ENCODE data around the gene SERINC5.

SERINC5 gene

DNA sequence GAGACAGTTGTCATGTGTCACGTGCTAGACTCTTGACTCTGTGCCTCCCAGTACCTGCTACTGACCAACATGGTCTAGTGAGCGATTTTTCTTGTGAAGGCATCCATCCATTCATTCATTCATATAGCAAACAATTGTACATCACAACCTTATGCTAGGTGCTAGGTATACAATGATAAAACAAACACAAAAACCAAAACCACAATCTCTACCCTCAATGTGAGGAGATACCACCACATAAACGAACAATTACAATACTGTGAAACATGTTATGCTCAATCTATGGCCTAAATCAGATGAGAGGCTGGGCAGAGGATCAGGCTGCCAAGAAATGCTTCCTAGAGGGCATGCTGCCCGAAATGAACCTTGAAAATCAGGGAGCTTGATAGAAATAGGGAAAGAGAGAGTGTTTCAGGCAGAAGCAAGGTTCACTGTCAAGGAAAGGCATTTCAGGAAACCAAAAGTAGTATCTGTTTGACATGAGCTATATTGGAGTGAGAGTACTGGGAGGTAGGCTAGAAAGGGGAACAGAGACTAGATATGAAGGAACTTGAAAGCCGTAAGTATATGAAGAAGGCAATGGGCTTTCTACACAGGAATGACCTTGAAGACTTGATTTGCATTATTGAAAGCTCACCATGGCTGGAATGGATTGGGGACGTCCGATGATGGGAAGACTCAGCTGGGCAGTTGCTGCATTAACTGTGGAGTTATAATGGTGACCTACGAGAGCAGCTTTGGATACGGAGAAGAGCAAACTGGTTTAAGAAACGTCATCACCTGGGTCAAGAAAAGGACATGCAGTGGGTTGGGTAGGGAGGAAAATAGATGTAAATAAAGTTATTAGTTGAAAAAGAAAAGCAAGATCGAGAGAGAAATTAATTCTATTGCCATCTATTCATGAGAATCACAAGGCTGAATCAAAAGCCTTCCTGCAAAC lies 130.6 kb downstream of the SERINC5 start:
- Histone ChIP-seq H3K9ac (ENCODE audit: low read depth, low read length, poor library complexity, severe bottlenecking) (no peak overlapping the region), H3K4me2 (ENCODE audit: low read depth, low read length, poor library complexity, severe bottlenecking) (no peak overlapping the region)

GRCh38 chr5:80124121-80124918 lies 131.5 kb downstream of the SERINC5 start:
- Histone ChIP-seq H3K4me2 (ENCODE audit: low read depth, low read length, poor library complexity, severe bottlenecking) (no peak overlapping the region), H3K4me3 (ENCODE audit: low read length, poor library complexity, severe bottlenecking) (no peak overlapping the region), H2AFZ (ENCODE audit: low read length) (no peak overlapping the region), H3K9me3 (ENCODE audit: insufficient read depth, low read depth, low read length) (no peaks in the 10 kb centered on the region), H3K9me2 (replicated peaks; ENCODE audit: low read depth, low read length) (no peaks in the 10 kb centered on the region), H3K27me3 (ENCODE audit: insufficient read depth, low read length, poor library complexity, severe bottlenecking) (no peaks in the 10 kb centered on the region), H3K9ac (ENCODE audit: low read depth, low read length, poor library complexity, severe bottlenecking) (no peak overlapping the region), H3K4me1 (ENCODE audit: insufficient read depth, low read length, poor library complexity, severe bottlenecking) (peaks cover 16% of the 10 kb centered on the region), H3K79me2 (ENCODE audit: insufficient read depth, low read length) (no peaks in the 10 kb centered on the region), H3F3A (ENCODE audit: low read depth) (no peaks in the 10 kb centered on the region), H4K20me1 (ENCODE audit: insufficient read depth, low read length, poor library complexity, severe bottlenecking) (no peaks in the 10 kb centered on the region), H3K36me3 (ENCODE audit: insufficient read depth, low read length) (no peaks in the 10 kb centered on the region)
- TF ChIP-seq, protein P1, sequence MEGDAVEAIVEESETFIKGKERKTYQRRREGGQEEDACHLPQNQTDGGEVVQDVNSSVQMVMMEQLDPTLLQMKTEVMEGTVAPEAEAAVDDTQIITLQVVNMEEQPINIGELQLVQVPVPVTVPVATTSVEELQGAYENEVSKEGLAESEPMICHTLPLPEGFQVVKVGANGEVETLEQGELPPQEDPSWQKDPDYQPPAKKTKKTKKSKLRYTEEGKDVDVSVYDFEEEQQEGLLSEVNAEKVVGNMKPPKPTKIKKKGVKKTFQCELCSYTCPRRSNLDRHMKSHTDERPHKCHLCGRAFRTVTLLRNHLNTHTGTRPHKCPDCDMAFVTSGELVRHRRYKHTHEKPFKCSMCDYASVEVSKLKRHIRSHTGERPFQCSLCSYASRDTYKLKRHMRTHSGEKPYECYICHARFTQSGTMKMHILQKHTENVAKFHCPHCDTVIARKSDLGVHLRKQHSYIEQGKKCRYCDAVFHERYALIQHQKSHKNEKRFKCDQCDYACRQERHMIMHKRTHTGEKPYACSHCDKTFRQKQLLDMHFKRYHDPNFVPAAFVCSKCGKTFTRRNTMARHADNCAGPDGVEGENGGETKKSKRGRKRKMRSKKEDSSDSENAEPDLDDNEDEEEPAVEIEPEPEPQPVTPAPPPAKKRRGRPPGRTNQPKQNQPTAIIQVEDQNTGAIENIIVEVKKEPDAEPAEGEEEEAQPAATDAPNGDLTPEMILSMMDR (conservative IDR thresholded peaks at IDR 0.05; ENCODE audit: low read length), result no peak
- no peak for TF ChIP-seq EZH2phosphoT487 (IDR thresholded peaks at IDR 0.05; ENCODE audit: borderline replicate concordance)

More for the DNA sequence above, 130.6 kb downstream of the SERINC5 start:
- no peaks in the 10 kb centered on the region for H3K36me3 ChIP-seq (ENCODE audit: insufficient read depth, low read length)
- peaks cover 16% of the 10 kb centered on the region for H3K4me1 ChIP-seq (ENCODE audit: insufficient read depth, low read length, poor library complexity, severe bottlenecking)
- H3K4me3 ChIP-seq (ENCODE audit: low read length, poor library complexity, severe bottlenecking), result no peak overlapping the region
- no peaks in the 10 kb centered on the region for H3K9me2 ChIP-seq (replicated peaks; ENCODE audit: low read depth, low read length)
- no peaks in the 10 kb centered on the region for H3K79me2 ChIP-seq (ENCODE audit: insufficient read depth, low read length)
- no peaks in the 10 kb centered on the region for H3K9me3 ChIP-seq (ENCODE audit: insufficient read depth, low read depth, low read length)
- H2AFZ ChIP-seq (ENCODE audit: low read length), result no peak overlapping the region
- H3K27me3 ChIP-seq (ENCODE audit: insufficient read depth, low read length, poor library complexity, severe bottlenecking), result no peaks in the 10 kb centered on the region
- no peaks in the 10 kb centered on the region for H4K20me1 ChIP-seq (ENCODE audit: insufficient read depth, low read length, poor library complexity, severe bottlenecking)
- H3F3A ChIP-seq (ENCODE audit: low read depth), result no peaks in the 10 kb centered on the region
- no peak for TF ChIP-seq EZH2phosphoT487 (IDR thresholded peaks at IDR 0.05; ENCODE audit: borderline replicate concordance)
- TF ChIP-seq, protein P1 (conservative IDR thresholded peaks at IDR 0.05; ENCODE audit: low read length), result no peak

GRCh38 chr5:80122579-80122978 lies 133.3 kb downstream of the SERINC5 start:
- no peaks in the 10 kb centered on the region for H4K20me1 ChIP-seq (ENCODE audit: insufficient read depth, low read length, poor library complexity, severe bottlenecking)
- no peaks in the 10 kb centered on the region for H3K79me2 ChIP-seq (ENCODE audit: insufficient read depth, low read length)
- H3K27me3 ChIP-seq (ENCODE audit: insufficient read depth, low read length, poor library complexity, severe bottlenecking), result no peaks in the 10 kb centered on the region
- no peaks in the 10 kb centered on the region for H3F3A ChIP-seq (ENCODE audit: low read depth)
- H3K4me2 ChIP-seq (ENCODE audit: low read depth, low read length, poor library complexity, severe bottlenecking), result no peak overlapping the region
- no peak overlapping the region for H2AFZ ChIP-seq (ENCODE audit: low read length)
- H3K36me3 ChIP-seq (ENCODE audit: insufficient read depth, low read length), result no peaks in the 10 kb centered on the region
- TF ChIP-seq EZH2phosphoT487 (IDR thresholded peaks at IDR 0.05; ENCODE audit: borderline replicate concordance), result no peak
- TF ChIP-seq, protein P1 (conservative IDR thresholded peaks at IDR 0.05; ENCODE audit: low read length), result no peak
- no peaks in the 10 kb centered on the region; the same call in 1 of the 2 replicates for H3K9me3 ChIP-seq (ENCODE audit: insufficient read depth, low read depth, low read length)
- H3K4me3 ChIP-seq (ENCODE audit: low read length, poor library complexity, severe bottlenecking), result no peak overlapping the region
- H3K9ac ChIP-seq (ENCODE audit: low read depth, low read length, poor library complexity, severe bottlenecking), result no peak overlapping the region
- H3K9me2 ChIP-seq (replicated peaks; ENCODE audit: low read depth, low read length), result no peaks in the 10 kb centered on the region
- H3K4me1 ChIP-seq (ENCODE audit: insufficient read depth, low read length, poor library complexity, severe bottlenecking), result peaks cover 8% of the 10 kb centered on the region
